ENCODE data around the gene PDE7B.

- TF ChIP-seq CTCF (optimal IDR thresholded peaks at IDR 0.05 in 1 of 3, IDR thresholded peaks at IDR 0.05 in 1 of 3, conservative IDR thresholded peaks at IDR 0.05 in 1 of 3; ENCODE audit: extremely low read depth in 1 of 3, insufficient read depth in 2 of 3, low read length in 3 of 3) (no peak), EZH2 (IDR thresholded peaks at IDR 0.05; ENCODE audit: low read length) (no peak)
Measured at GRCh38 chr6:135937106-135937505, 85.6 kb downstream of the PDE7B start.
